ENCODE results near the gene MICAL2. TPM values are rescaled to one million over a fixed set of nuclear protein-coding genes. Genes with fewer than 3 reads are reported as not detected.

The MICAL2 gene
- total RNA-seq, 1 donor from 2014 or later, result 79.6 TPM

DNA sequence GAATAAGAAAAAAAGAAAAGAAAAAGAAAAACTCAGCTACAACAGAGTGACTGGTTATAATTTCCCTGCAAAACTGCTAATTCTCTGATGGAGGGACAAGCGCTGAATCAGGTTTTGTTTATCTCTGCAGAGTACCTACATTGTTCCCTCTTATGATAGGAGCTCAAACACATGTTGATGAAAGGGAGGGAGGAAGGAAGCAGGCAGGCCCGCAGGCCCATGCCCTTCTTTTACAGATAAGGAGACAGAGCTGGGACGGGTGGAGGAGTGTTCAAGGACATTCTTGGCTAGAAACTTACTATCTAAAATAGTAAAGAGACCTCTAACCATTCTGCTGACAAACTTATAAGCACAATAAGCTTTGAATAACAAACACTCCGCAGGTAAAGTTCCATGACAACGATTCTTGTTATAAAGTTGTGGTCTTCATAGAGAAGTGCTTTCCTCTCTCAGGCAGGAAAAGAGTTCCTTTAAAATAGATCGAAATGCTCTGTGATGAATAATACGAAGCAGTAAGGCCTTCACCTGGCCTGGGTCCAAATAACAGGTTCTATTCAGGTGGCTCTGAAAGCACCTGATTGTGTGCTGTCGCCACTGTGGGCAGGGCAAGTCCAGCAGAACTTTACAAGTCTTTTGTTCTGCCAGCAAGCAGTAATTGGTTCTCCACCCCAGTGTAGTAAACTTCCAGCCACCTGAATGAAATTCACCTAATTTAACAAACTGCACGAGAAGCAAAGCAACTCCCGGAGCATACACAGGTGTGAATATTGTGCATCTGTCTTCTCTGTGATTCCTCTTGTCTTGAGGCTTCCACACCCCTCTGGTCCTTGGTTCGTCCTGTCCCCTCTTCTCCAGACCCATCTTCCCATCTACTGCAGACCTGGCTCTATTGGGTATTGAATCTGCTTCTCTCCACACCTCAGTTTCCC lies 15.3 kb upstream of the MICAL2 start:
- DNase-seq (ENCODE audit: low read depth in 2 of 2), result peak in 1 of 2 donors; percentile 48

GRCh38 chr11:12097219-12097618 lies 13.2 kb upstream of the MICAL2 start:
- no peak for DNase-seq (ENCODE audit: low read depth in 2 of 2)

GRCh38 chr11:12098601-12099000 lies 11.8 kb upstream of the MICAL2 start:
- DNase-seq (ENCODE audit: low read depth in 2 of 2), result no peak

GRCh38 chr11:12099132-12099873 lies 11.1 kb upstream of the MICAL2 start:
- no peak for DNase-seq (ENCODE audit: low read depth in 2 of 2)

DNA sequence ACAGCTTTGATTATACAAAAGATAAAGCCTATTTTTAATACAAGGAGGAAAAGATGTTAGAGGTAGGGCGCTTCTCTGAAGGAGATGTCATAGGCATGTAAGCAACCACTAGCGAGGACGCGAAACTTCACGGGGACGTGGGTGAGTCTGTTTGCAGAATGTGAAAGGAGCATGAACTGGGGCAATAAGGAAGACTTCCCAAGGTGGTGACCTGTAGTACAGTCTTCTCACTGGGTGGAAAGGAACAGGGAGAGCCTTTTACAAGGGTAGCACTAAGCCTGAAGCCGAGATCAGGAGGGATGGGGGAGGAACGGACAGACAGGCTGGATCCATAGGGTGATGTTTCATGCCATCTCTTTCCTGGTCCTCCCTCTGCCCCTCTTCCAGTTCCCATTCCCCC lies 10.0 kb upstream of the MICAL2 start:
- no peak for DNase-seq (ENCODE audit: low read depth in 2 of 2)

GRCh38 chr11:12100841-12101242 lies 9.5 kb upstream of the MICAL2 start:
- DNase-seq (ENCODE audit: low read depth in 2 of 2), result no peak

DNA sequence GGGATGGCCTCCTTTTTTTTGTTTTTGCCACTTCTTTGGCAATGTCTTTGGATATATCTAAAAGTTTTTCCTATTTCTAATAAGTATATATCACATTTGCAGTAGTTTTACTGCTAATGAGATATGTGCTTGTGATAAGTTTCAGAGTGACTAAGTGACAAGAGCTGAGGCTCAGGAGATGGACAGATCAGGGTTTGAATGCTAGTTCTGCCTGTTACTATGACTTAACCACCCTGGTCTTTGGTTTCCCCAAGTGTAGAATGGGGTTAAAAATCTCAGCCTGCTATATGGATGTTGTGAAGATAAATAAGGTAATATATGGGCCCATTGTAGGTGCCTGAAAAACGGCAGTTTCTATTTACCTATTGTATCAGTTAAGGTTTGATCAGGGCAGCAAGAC lies 9.1 kb upstream of the MICAL2 start:
- no peak for DNase-seq (ENCODE audit: low read depth in 2 of 2)

GRCh38 chr11:12102588-12103410 lies 7.6 kb upstream of the MICAL2 start:
- DNase-seq (ENCODE audit: low read depth in 2 of 2), result no peak

DNA sequence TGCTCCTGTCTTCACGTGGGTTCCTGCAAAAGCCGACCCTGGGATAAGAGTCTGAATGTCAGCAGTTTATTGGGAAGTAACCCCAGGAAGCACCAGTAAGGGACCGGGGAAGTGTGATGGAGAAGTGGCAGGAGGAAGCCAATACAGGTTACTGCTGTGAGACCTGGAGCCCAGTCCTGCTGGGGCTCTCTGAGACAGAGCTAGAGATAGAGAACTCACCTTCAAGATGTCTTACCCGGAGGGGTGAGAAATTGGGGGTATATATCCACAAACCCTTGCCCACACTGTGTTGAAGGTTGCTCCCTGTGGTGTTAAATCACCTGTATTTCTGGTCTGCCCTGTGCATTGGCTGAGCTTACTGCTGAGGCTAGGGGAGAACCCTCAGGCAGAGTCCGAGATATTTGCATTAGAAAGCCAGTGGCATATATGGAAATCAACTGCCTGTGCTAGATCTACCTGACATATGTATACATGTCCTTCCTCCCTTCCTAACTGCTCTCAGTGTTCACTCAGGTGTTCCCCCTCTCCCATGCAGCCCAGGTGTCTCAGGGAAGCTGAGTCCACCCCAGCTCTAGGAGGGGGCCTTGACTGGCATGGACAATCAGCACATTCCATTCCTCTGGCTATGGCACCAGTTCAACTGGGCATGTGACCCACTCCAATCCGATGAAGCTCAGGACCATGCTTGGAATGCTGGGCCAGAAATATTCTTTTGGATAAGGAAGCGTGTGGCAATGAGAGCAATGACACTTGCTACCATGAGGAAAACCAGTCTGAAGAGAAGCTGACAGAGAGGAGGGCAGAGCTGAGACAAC lies 6.8 kb upstream of the MICAL2 start:
- no peak for DNase-seq (ENCODE audit: low read depth in 2 of 2)

GRCh38 chr11:12105471-12105870 lies 4.9 kb upstream of the MICAL2 start:
- no peak for DNase-seq (ENCODE audit: low read depth in 2 of 2)

GRCh38 chr11:12106101-12106500 lies 4.3 kb upstream of the MICAL2 start:
- no peak for DNase-seq (ENCODE audit: low read depth in 2 of 2)

GRCh38 chr11:12106501-12106900 lies 3.9 kb upstream of the MICAL2 start:
- DNase-seq (ENCODE audit: low read depth in 2 of 2), result no peak

GRCh38 chr11:12108875-12109453 lies 1.4 kb upstream of the MICAL2 start:
- no peak for DNase-seq (ENCODE audit: low read depth in 2 of 2)

GRCh38 chr11:12109591-12110196 lies 696 bp upstream of the MICAL2 start:
- no peak for DNase-seq (ENCODE audit: low read depth in 2 of 2)

- peak in 1 of 2 donors; percentile 47 for DNase-seq (ENCODE audit: low read depth in 2 of 2)
Measured at GRCh38 chr11:12110714-12111548, 541 bp downstream of the MICAL2 start.

- peak in 1 of 2 donors; percentile 32 for DNase-seq (ENCODE audit: low read depth in 2 of 2)
Measured at GRCh38 chr11:12111549-12112520, 1.4 kb downstream of the MICAL2 start.

DNA sequence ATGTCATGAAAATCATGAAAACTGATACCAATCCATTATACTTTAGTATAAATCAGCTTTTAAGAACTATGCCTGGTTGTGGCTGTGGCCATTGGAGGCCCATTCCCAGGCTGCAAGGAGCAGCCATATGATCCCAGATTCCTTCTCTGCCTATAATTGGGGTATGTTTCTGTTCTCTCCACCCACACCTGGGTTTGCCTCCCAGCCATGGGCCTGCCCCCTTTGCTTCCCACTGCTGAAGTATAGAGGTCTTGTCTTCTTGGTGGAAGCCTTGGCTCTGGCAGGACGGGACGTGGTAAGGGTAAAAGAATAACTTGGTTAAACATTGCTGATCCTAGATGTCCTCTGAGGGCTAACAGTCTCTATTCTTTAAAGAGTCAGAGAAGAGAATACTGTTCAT lies 2.4 kb downstream of the MICAL2 start:
- DNase-seq (ENCODE audit: low read depth in 2 of 2), result no peak

- DNase-seq (ENCODE audit: low read depth in 2 of 2), result peak in 1 of 2 donors; percentile 57
Measured at GRCh38 chr11:12113294-12113693, 2.9 kb downstream of the MICAL2 start.
